ENCODE data around the gene SLC29A1. TPM values are rescaled to one million over a fixed set of nuclear protein-coding genes. Genes with fewer than 3 reads are reported as not detected.

SLC29A1 gene
- total RNA-seq, 1 donor from 2014 or later: 1.8 TPM

DNA sequence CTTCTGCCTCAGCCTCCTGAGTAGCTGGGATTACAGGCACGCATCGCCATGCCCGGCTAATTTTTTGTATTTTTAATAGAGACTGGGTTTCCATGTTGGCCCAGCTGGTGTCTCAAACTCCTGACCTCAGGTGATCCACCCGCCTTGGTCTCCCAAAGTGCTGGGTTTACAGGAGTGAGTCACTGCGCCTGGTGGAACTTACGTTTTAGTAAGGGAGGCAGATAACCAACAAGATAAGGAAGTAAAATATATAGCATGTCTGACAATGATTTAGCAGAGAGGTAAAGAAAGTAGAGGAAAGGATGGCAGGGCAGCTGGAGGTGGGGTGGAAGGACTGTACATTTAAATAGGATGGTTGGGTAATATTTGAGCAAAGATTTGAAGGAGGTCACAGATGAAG, 19.4 kb upstream of the SLC29A1 start:
- H3K27me3 ChIP-seq (ENCODE audit: control insufficient read depth, insufficient read depth, low read length): no peaks in the 10 kb centered on the region
- H3K4me3 ChIP-seq (ENCODE audit: low read depth, low read length): no peak overlapping the region
- FAIRE-seq (no peak), DNase-seq (ENCODE audit: low read depth) (no peak)
- no peak for TF ChIP-seq CTCF (IDR thresholded peaks at IDR 0.05; ENCODE audit: insufficient read depth, low read length, severe bottlenecking)
- no peaks in the 10 kb centered on the region for H3K36me3 ChIP-seq (ENCODE audit: control insufficient read depth, insufficient read depth, low read length)

DNA sequence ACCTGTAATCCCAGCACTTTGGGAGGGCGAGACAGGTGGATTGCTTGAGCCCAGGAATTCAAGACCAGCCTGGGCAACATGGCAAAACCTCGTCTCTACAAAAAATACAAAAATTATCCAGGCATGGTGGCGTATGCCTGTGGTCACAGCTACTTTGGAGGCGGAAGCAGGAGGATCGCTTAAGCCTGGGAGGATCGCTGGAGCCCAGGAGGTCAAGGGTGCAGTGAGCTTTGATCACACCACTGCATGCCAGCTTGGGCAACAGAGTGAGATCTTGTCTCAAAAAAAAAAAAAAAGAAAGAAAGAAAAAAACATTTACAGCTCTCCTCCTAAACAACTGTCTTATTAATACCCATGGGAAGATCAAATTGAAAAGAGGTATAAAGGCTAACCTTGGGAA, 15.4 kb upstream of the SLC29A1 start:
- Histone ChIP-seq H3K36me3 (ENCODE audit: control insufficient read depth, insufficient read depth, low read length) (no peaks in the 10 kb centered on the region), H3K27me3 (ENCODE audit: control insufficient read depth, insufficient read depth, low read length) (no peaks in the 10 kb centered on the region), H3K4me3 (ENCODE audit: low read depth, low read length) (no peak overlapping the region)
- TF ChIP-seq CTCF (IDR thresholded peaks at IDR 0.05; ENCODE audit: insufficient read depth, low read length, severe bottlenecking): no peak
- DNase-seq (ENCODE audit: low read depth) (no peak), FAIRE-seq (no peak)

DNA sequence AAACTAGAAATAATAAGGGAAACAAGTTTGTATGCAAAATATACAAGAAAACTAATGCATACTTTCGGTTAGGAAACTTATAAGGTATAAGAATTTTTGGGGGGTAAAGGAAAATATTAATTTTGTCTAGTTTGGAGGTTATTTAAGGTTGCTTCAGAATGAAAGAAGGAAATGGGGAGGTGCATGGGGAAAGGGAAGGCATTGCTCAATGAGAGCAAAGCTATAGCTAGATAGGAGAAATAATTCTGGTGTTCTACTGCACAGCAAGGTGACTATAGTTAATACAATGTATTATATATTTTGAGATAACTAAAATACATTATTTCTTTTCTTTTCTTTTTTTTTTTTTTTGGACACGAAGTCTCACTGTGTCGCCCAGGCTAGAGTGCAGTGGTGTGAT, 12.1 kb upstream of the SLC29A1 start:
- no peak for TF ChIP-seq CTCF (IDR thresholded peaks at IDR 0.05; ENCODE audit: insufficient read depth, low read length, severe bottlenecking)
- no peak overlapping the region for H3K4me3 ChIP-seq (ENCODE audit: low read depth, low read length)
- FAIRE-seq: no peak
- no peak for DNase-seq (ENCODE audit: low read depth)
- H3K36me3 ChIP-seq (ENCODE audit: control insufficient read depth, insufficient read depth, low read length): no peaks in the 10 kb centered on the region
- no peaks in the 10 kb centered on the region for H3K27me3 ChIP-seq (ENCODE audit: control insufficient read depth, insufficient read depth, low read length)

GRCh38 chr6:44214307-44214706, 9.1 kb upstream of the SLC29A1 start:
- no peak for FAIRE-seq
- no peaks in the 10 kb centered on the region for H3K27me3 ChIP-seq (ENCODE audit: control insufficient read depth, insufficient read depth, low read length)

GRCh38 chr6:44216677-44217331, 6.6 kb upstream of the SLC29A1 start, which contains the start of gene MYMX:
TSS of gene MYMX (plus strand) at chr6:44216926. CDS start at chr6:44217472, 546 bp downstream.
- TF ChIP-seq CTCF (IDR thresholded peaks at IDR 0.05; ENCODE audit: insufficient read depth, low read length, severe bottlenecking): no peak
- no peak for FAIRE-seq
- H3K36me3 ChIP-seq (ENCODE audit: control insufficient read depth, insufficient read depth, low read length): no peaks in the 10 kb centered on the region
- no peaks in the 10 kb centered on the region for H3K27me3 ChIP-seq (ENCODE audit: control insufficient read depth, insufficient read depth, low read length)
- H3K4me3 ChIP-seq (ENCODE audit: low read depth, low read length): no peak within 1 kb of the TSS
- DNase-seq (ENCODE audit: low read depth): no peak

More at GRCh38 chr6:44214307-44214706, 9.1 kb upstream of the SLC29A1 start:
- Histone ChIP-seq H3K36me3 (ENCODE audit: control insufficient read depth, insufficient read depth, low read length) (no peaks in the 10 kb centered on the region), H3K4me3 (ENCODE audit: low read depth, low read length) (no peak overlapping the region)
- no peak for TF ChIP-seq CTCF (IDR thresholded peaks at IDR 0.05; ENCODE audit: insufficient read depth, low read length, severe bottlenecking)
- no peak for DNase-seq (ENCODE audit: low read depth)
